ENCODE measurements around the gene LYPD8.

Gene LYPD8

GRCh38 chr1:248759644-248760043 is 4.1 kb upstream of the LYPD8 start (continued):
- TF ChIP-seq ZNF324 (tag by site-specific recombination; IDR thresholded peaks at IDR 0.05) (no peak), SCRT2 (tag by site-specific recombination; IDR thresholded peaks at IDR 0.05) (no peak)

GRCh38 chr1:248758352-248758751 is 2.8 kb upstream of the LYPD8 start:
- TF ChIP-seq ZNF24 (tag by site-specific recombination; IDR thresholded peaks at IDR 0.05) (no peak), ZBTB17 (tag by site-specific recombination; IDR thresholded peaks at IDR 0.05) (no peak), SP7 (tag by site-specific recombination; IDR thresholded peaks at IDR 0.05) (no peak), ZNF311 (tag by site-specific recombination; IDR thresholded peaks at IDR 0.05; ENCODE audit: borderline replicate concordance) (no peak), ZNF48 (tag by site-specific recombination; IDR thresholded peaks at IDR 0.05) (no peak), ZNF335 (tag by site-specific recombination; conservative IDR thresholded peaks at IDR 0.05) (no peak), ZFHX2 (tag by site-specific recombination; conservative IDR thresholded peaks at IDR 0.05) (no peak), RBAK (tag by site-specific recombination; IDR thresholded peaks at IDR 0.05) (no peak), ZNF558 (tag by site-specific recombination; IDR thresholded peaks at IDR 0.05) (no peak), CTCF (tag by site-specific recombination; IDR thresholded peaks at IDR 0.05) (no peak), SP2 (tag by site-specific recombination; IDR thresholded peaks at IDR 0.05) (no peak), SP3 (tag by site-specific recombination; IDR thresholded peaks at IDR 0.05) (no peak), ZNF398 (tag by site-specific recombination; IDR thresholded peaks at IDR 0.05) (no peak), ZNF391 (tag by site-specific recombination; IDR thresholded peaks at IDR 0.05; ENCODE audit: borderline replicate concordance, low read depth) (no peak), ZNF416 (tag by site-specific recombination; IDR thresholded peaks at IDR 0.05) (no peak)
- POLR2A ChIA-PET, result no interaction called here
- Histone ChIP-seq H3K27ac (ENCODE audit: extremely low read depth, low read depth, low read length) (no peak overlapping the region), H3K9me3 (ENCODE audit: control insufficient read depth, insufficient read depth, low read depth, low read length) (no peaks in the 10 kb centered on the region), H3K4me1 (ENCODE audit: control insufficient read depth, insufficient read depth, low read length) (no peaks in the 10 kb centered on the region), H3K4me3 (ENCODE audit: low read depth, low read length) (no peak overlapping the region), H3K36me3 (ENCODE audit: control insufficient read depth in 2 of 2, insufficient read depth in 1 of 2, low read length in 2 of 2) (no peaks in the 10 kb centered on the region)
- CTCF ChIA-PET, result no interaction called here

GRCh38 chr1:248757784-248758195 is 2.2 kb upstream of the LYPD8 start:
- Histone ChIP-seq H3K36me3 (ENCODE audit: control insufficient read depth in 2 of 2, insufficient read depth in 1 of 2, low read length in 2 of 2) (no peaks in the 10 kb centered on the region), H3K27ac (ENCODE audit: extremely low read depth, low read depth, low read length) (no peak overlapping the region), H3K4me3 (ENCODE audit: low read depth, low read length) (no peak overlapping the region), H3K9me3 (ENCODE audit: control insufficient read depth, insufficient read depth, low read depth, low read length) (no peaks in the 10 kb centered on the region), H3K4me1 (ENCODE audit: control insufficient read depth, insufficient read depth, low read length) (no peaks in the 10 kb centered on the region)
- ChIA-PET POLR2A (no interaction called here), CTCF (no interaction called here)
- TF ChIP-seq ZNF747 (tag by site-specific recombination; IDR thresholded peaks at IDR 0.05), result no peak
- TF ChIP-seq ZNF843 (tag by site-specific recombination; IDR thresholded peaks at IDR 0.05), result no peak
- no peak for TF ChIP-seq ZNF776 (tag by site-specific recombination; IDR thresholded peaks at IDR 0.05; ENCODE audit: borderline replicate concordance)
- TF ChIP-seq ZNF610 (tag by site-specific recombination; IDR thresholded peaks at IDR 0.05; ENCODE audit: borderline replicate concordance), result no peak
- TF ChIP-seq KLF10 (tag by site-specific recombination; IDR thresholded peaks at IDR 0.05), result no peak
- no peak for TF ChIP-seq ZNF518A (tag by site-specific recombination; conservative IDR thresholded peaks at IDR 0.05; ENCODE audit: low read depth)
- no peak for TF ChIP-seq HOXC10 (CRISPR knock-in tag; IDR thresholded peaks at IDR 0.05)
- TF ChIP-seq ZNF280D (tag by site-specific recombination; IDR thresholded peaks at IDR 0.05), result no peak
